ENCODE results near the gene RBKS. TPM values are rescaled to one million over a fixed set of nuclear protein-coding genes. Genes with fewer than 3 reads are reported as not detected.
A peak's percentile ranks its signal among the peaks of the same experiment; 100 is the strongest.

The RBKS gene
- total and polyA plus RNA-seq, 2 of the 13 experiments (the other 11 are each of a cell fraction or from before 2014, with no cell fraction given): 7.7 to 8.3 TPM

- TF ChIP-seq ZNF484 (CRISPR knock-in tag; IDR thresholded peaks at IDR 0.05; ENCODE audit: borderline replicate concordance, low read depth) (no peak), TAF1 (CRISPR knock-in tag; IDR thresholded peaks at IDR 0.05) (peak; percentile 91), ZNF256 (CRISPR knock-in tag; conservative IDR thresholded peaks at IDR 0.05) (no peak), ZNF296 (CRISPR knock-in tag; conservative IDR thresholded peaks at IDR 0.05) (no peak), ZSCAN29 (CRISPR knock-in tag; conservative IDR thresholded peaks at IDR 0.05) (peak; percentile 85; the same call in 1 of the 2 replicates), KDM3A (CRISPR knock-in tag; IDR thresholded peaks at IDR 0.05; ENCODE audit: low read depth) (peak; percentile 85), THYN1 (CRISPR knock-in tag; IDR thresholded peaks at IDR 0.05; ENCODE audit: borderline replicate concordance, low read depth) (no peak), ZNF564 (CRISPR knock-in tag; IDR thresholded peaks at IDR 0.05) (0 out of 2 replicates have a peak, but pooled peaks have one; percentile 65), SMAD1 (CRISPR knock-in tag; IDR thresholded peaks at IDR 0.05; ENCODE audit: borderline replicate concordance, low read depth) (peak; percentile 98; the same call in 1 of the 2 replicates), ZFP36L1 (CRISPR knock-in tag; IDR thresholded peaks at IDR 0.05) (peak; percentile 13; the same call in 1 of the 2 replicates), REST (IDR thresholded peaks at IDR 0.05; ENCODE audit: borderline replicate concordance in 1 of 2, low read depth in 1 of 2, low read length in 2 of 2) (peak in 1 of 2 experiments; percentile 47; a peak in 1 of 4 replicates), PCBP1 (IDR thresholded peaks at IDR 0.05; ENCODE audit: borderline replicate concordance, low read depth, low read length) (peak; percentile 91; the same call in 1 of the 2 replicates), FOXO1 (CRISPR knock-in tag; IDR thresholded peaks at IDR 0.05) (peak; percentile 75; the same call in 1 of the 2 replicates), ZMYM2 (CRISPR knock-in tag; IDR thresholded peaks at IDR 0.05) (0 out of 2 replicates have a peak, but pooled peaks have one; percentile 15), TBX2 (CRISPR knock-in tag; IDR thresholded peaks at IDR 0.05; ENCODE audit: borderline replicate concordance) (peak; percentile 91), KLF16 (CRISPR knock-in tag; IDR thresholded peaks at IDR 0.05) (peak in 1 of 2 experiments; percentile 99; a peak in 2 of 4 replicates), ZNF784 (CRISPR knock-in tag; IDR thresholded peaks at IDR 0.05; ENCODE audit: borderline replicate concordance) (peak; percentile 45; the same call in 1 of the 2 replicates), ZNF33B (CRISPR knock-in tag; IDR thresholded peaks at IDR 0.05) (0 out of 2 replicates have a peak, but pooled peaks have one; percentile 29), FOXK1 (CRISPR knock-in tag; IDR thresholded peaks at IDR 0.05; ENCODE audit: borderline replicate concordance, low read depth) (peak; percentile 91), GLI4 (CRISPR knock-in tag; IDR thresholded peaks at IDR 0.05; ENCODE audit: borderline replicate concordance) (no peak), GFI1 (CRISPR knock-in tag; IDR thresholded peaks at IDR 0.05; ENCODE audit: borderline replicate concordance) (peak; percentile 66; the same call in 1 of the 2 replicates), ZNF841 (CRISPR knock-in tag; IDR thresholded peaks at IDR 0.05; ENCODE audit: borderline replicate concordance) (no peak), ZNF180 (CRISPR knock-in tag; IDR thresholded peaks at IDR 0.05; ENCODE audit: borderline replicate concordance, low read depth) (no peak), RXRA (CRISPR knock-in tag; IDR thresholded peaks at IDR 0.05) (peak; percentile 89)
Observed at GRCh38 chr2:27771548-27772335, 118.4 kb downstream of the RBKS start, which contains the start of gene MRPL33 (continued).

Measured in HepG2 (cell line).